ENCODE results near the gene RIMBP2. TPM values are rescaled to one million over a fixed set of nuclear protein-coding genes. Genes with fewer than 3 reads are reported as not detected.

The RIMBP2 gene
- total and polyA plus RNA-seq, 4 donors: 0.05 to 2.9 (median 0.95) TPM

GRCh38 chr12:130398100-130398848, 317.8 kb downstream of the RIMBP2 start:
- WGBS, 2 donors: 63 to 71% methylated on average over 12 of the region's 12 CpGs
- Histone ChIP-seq H3K4me3 (no peak overlapping the region), H3K27me3 (ENCODE audit: control insufficient read depth in 3 of 3, insufficient read depth in 3 of 3, low read length in 2 of 3) (peaks cover 0 to 4% (median 0%) of the 10 kb centered on the region in 3 donors), H3K4me1 (ENCODE audit: control insufficient read depth in 5 of 5, insufficient read depth in 5 of 5, low read length in 5 of 5) (no peaks in the 10 kb centered on the region), H3K27ac (ENCODE audit: low read depth in 1 of 2, low read length in 1 of 2) (no peak overlapping the region), H3K9ac (ENCODE audit: insufficient read depth in 1 of 2, low read length in 2 of 2) (no peak overlapping the region), H3K9me3 (ENCODE audit: control insufficient read depth in 4 of 4, insufficient read depth in 3 of 4, low read length in 3 of 4) (peaks cover 0 to 1% (median 0%) of the 10 kb centered on the region in 4 donors), H3K36me3 (ENCODE audit: control insufficient read depth in 4 of 4, insufficient read depth in 4 of 4, low read length in 4 of 4) (no peaks in the 10 kb centered on the region)
- TF ChIP-seq, protein P1, sequence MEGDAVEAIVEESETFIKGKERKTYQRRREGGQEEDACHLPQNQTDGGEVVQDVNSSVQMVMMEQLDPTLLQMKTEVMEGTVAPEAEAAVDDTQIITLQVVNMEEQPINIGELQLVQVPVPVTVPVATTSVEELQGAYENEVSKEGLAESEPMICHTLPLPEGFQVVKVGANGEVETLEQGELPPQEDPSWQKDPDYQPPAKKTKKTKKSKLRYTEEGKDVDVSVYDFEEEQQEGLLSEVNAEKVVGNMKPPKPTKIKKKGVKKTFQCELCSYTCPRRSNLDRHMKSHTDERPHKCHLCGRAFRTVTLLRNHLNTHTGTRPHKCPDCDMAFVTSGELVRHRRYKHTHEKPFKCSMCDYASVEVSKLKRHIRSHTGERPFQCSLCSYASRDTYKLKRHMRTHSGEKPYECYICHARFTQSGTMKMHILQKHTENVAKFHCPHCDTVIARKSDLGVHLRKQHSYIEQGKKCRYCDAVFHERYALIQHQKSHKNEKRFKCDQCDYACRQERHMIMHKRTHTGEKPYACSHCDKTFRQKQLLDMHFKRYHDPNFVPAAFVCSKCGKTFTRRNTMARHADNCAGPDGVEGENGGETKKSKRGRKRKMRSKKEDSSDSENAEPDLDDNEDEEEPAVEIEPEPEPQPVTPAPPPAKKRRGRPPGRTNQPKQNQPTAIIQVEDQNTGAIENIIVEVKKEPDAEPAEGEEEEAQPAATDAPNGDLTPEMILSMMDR (IDR thresholded peaks at IDR 0.05; ENCODE audit: control extremely low read depth, extremely low read depth): no peak
- DNase-seq: peak; percentile 12 to 55 (median 21)
- ATAC-seq (ENCODE audit: insufficient read depth, low FRiP score): no peak

DNA sequence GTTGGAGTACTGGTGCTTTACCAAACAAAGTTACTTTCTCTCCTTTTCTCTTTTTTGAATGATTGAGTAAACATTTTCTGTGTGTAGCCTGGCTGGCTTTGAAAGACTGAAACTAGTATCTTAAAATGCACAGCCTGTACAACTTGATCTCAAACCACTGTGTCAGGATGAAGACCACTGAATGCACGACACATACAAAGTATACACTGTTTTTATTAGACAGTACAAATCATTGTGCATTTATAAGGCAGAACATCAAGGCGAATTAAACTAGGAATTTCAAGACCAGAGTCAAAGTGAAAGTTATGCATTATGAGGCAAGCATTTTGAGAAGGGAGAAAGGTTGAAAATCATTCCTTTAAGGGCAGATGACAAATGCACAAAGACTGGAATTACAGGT, 319.4 kb downstream of the RIMBP2 start:
- no peak for ATAC-seq (ENCODE audit: insufficient read depth, low FRiP score)
- H3K9me3 ChIP-seq (ENCODE audit: control insufficient read depth in 4 of 4, insufficient read depth in 3 of 4, low read length in 3 of 4): peaks cover 0 to 4% (median 0%) of the 10 kb centered on the region in 4 donors

DNA sequence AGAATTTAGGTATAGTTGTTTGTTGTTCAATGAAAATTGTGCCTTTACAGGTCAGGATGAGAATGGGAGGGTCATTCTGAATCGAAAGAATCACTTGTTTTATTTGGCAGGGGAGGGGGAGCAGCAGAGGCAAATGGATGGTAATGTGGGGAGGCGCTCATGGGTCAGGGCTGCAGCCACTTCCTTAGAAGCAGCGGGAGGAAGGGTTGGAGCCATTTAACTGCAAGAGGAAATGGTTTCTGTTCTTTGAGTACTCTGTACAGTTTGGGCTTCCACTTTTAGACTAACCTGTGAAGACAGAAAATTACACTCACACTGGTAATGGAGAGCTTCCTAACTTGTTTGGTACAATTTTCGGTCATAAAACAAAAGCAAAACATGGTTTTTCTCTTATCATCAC, 321.2 kb downstream of the RIMBP2 start:
- no peaks in the 10 kb centered on the region for H3K4me1 ChIP-seq (ENCODE audit: control insufficient read depth in 5 of 5, insufficient read depth in 5 of 5, low read length in 5 of 5)
- no peak overlapping the region for H3K27ac ChIP-seq (ENCODE audit: low read depth in 1 of 2, low read length in 1 of 2)
- ATAC-seq (ENCODE audit: insufficient read depth, low FRiP score) (no peak), DNase-seq (no peak)
- H3K36me3 ChIP-seq (ENCODE audit: control insufficient read depth in 4 of 4, insufficient read depth in 4 of 4, low read length in 4 of 4): no peaks in the 10 kb centered on the region
- TF ChIP-seq, protein P1 (IDR thresholded peaks at IDR 0.05; ENCODE audit: control extremely low read depth, extremely low read depth): no peak
- no peak overlapping the region for H3K4me3 ChIP-seq
- H3K9ac ChIP-seq (ENCODE audit: insufficient read depth in 1 of 2, low read length in 2 of 2): no peak overlapping the region
- H3K27me3 ChIP-seq (ENCODE audit: control insufficient read depth in 3 of 3, insufficient read depth in 3 of 3, low read length in 2 of 3): peaks cover 0 to 6% (median 0%) of the 10 kb centered on the region in 3 donors
- H3K9me3 ChIP-seq (ENCODE audit: control insufficient read depth in 4 of 4, insufficient read depth in 3 of 4, low read length in 3 of 4): peaks cover 0 to 6% (median 0%) of the 10 kb centered on the region in 4 donors
- 32 to 42% methylated on average over 4 of the region's 4 CpGs for WGBS, 2 donors

More for the DNA sequence above, 319.4 kb downstream of the RIMBP2 start:
- Histone ChIP-seq H3K36me3 (ENCODE audit: control insufficient read depth in 4 of 4, insufficient read depth in 4 of 4, low read length in 4 of 4) (no peaks in the 10 kb centered on the region), H3K27ac (ENCODE audit: low read depth in 1 of 2, low read length in 1 of 2) (no peak overlapping the region), H3K27me3 (ENCODE audit: control insufficient read depth in 3 of 3, insufficient read depth in 3 of 3, low read length in 2 of 3) (peaks cover 0 to 4% (median under 1%) of the 10 kb centered on the region in 3 donors), H3K4me1 (ENCODE audit: control insufficient read depth in 5 of 5, insufficient read depth in 5 of 5, low read length in 5 of 5) (no peaks in the 10 kb centered on the region), H3K4me3 (no peak overlapping the region), H3K9ac (ENCODE audit: insufficient read depth in 1 of 2, low read length in 2 of 2) (no peak overlapping the region)
- no peak for DNase-seq
- TF ChIP-seq, protein P1 (IDR thresholded peaks at IDR 0.05; ENCODE audit: control extremely low read depth, extremely low read depth): no peak
- 76 to 86% methylated on average over 2 of the region's 2 CpGs for WGBS, 2 donors

All from lung (tissue), 12 donors.